Measurements from ENCODE around the gene CERS3.

Gene CERS3

DNA sequence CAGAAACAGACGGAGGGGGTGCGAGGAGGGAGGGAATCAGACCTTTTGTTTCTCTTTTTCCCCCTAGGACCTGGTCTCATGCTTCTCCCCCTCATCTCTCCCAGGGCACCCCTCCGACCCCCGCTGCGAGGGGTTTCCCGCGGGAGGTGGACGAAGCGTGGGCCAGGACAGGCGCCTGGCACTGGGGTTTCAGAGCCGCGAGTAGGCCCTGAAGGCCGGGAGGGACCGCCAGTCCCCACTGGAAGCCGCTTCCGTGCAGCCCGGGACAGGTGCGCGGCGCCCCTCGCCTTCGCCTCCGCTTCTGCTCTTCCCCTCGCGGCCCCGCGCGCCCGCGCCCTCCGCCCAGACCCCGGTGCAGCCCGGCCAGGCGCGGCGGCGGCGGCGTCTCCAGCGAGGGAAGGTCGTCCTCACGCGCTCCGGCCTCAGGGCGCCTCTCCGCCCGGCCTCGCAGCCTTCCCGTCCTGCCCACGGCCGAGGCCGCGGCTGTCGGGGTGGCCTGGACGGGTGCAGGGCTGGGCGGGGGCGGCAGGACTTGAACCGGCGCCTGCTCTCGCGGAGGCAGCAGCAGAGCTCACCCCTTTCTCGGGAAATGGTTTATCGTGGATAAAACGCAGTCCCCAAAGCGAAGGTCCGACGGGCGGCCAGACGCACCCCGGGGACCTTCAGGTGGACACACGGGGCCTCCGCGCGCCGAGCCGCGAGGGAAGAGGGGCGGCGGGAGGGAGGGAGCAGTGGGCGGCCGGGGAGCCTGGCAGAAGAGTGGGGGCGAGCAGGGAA, 155.4 kb downstream of the CERS3 start:
- H3K27me3 ChIP-seq: peaks cover 64% of the 10 kb centered on the region
- H3K9me3 ChIP-seq: no peaks in the 10 kb centered on the region
- no peaks in the 10 kb centered on the region for H3K36me3 ChIP-seq
- TF ChIP-seq, protein P1, sequence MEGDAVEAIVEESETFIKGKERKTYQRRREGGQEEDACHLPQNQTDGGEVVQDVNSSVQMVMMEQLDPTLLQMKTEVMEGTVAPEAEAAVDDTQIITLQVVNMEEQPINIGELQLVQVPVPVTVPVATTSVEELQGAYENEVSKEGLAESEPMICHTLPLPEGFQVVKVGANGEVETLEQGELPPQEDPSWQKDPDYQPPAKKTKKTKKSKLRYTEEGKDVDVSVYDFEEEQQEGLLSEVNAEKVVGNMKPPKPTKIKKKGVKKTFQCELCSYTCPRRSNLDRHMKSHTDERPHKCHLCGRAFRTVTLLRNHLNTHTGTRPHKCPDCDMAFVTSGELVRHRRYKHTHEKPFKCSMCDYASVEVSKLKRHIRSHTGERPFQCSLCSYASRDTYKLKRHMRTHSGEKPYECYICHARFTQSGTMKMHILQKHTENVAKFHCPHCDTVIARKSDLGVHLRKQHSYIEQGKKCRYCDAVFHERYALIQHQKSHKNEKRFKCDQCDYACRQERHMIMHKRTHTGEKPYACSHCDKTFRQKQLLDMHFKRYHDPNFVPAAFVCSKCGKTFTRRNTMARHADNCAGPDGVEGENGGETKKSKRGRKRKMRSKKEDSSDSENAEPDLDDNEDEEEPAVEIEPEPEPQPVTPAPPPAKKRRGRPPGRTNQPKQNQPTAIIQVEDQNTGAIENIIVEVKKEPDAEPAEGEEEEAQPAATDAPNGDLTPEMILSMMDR (IDR thresholded peaks at IDR 0.05): no peak
- peaks cover 0 to 10% of the 10 kb centered on the region in 2 experiments for H3K4me1 ChIP-seq (ENCODE audit: control insufficient read depth in 1 of 2, insufficient read depth in 1 of 2, low read depth in 1 of 2, low read length in 1 of 2)
- H3K27ac ChIP-seq: no peak overlapping the region
- peak overlapping the region in 1 of 2 experiments; percentile 15 for H3K4me3 ChIP-seq (ENCODE audit: low read depth in 1 of 2, low read length in 1 of 2)

DNA sequence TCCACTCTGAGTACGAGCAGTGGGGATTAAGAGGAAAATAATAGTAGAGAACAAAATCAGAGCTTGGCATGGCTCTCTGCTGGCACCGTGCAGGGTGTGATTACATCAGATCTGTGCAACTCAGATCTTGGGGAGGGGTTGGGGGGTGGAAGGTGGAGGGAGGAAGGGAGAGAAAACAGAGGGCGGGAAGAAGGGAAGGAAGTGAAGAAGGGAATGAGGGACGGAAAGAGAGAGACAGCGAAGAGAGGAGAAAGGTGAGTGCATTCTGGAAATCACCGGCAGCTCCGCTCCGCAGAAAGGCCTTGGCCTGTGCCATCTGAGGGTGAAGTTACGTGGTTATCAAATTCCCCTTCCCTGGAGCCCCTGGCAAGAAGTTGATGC, 156.0 kb downstream of the CERS3 start:
- H3K36me3 ChIP-seq: no peaks in the 10 kb centered on the region
- no peak overlapping the region for H3K27ac ChIP-seq
- no peaks in the 10 kb centered on the region for H3K9me3 ChIP-seq
- peak overlapping the region in 1 of 2 experiments; percentile 15 for H3K4me3 ChIP-seq (ENCODE audit: low read depth in 1 of 2, low read length in 1 of 2)
- peaks cover 0 to 10% of the 10 kb centered on the region in 2 experiments for H3K4me1 ChIP-seq (ENCODE audit: control insufficient read depth in 1 of 2, insufficient read depth in 1 of 2, low read depth in 1 of 2, low read length in 1 of 2)
- TF ChIP-seq, protein P1 (IDR thresholded peaks at IDR 0.05): no peak
- H3K27me3 ChIP-seq: peaks cover 59% of the 10 kb centered on the region

DNA sequence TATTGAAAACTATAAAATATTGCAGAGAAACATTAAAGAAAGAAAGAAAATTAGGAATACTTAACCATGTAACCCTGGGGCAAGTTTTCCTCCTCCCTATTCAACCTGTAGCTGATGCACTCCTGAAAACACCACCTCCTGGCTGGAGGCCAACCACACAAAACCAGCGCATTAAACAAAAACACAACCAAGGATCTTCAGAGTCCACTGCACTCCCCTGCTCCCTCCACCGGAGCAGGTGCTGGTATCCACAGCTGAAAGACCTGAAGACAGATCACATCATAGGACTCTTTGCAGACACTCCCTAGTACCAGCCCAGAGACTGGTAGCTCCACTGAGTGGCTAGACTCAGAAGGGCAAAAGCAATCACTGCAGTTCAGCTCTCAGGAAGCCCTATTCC, 173.4 kb downstream of the CERS3 start:
- TF ChIP-seq, protein P1 (IDR thresholded peaks at IDR 0.05): no peak
- H3K36me3 ChIP-seq: no peaks in the 10 kb centered on the region
- no peak overlapping the region for H3K27ac ChIP-seq
- peaks cover 7 to 12% of the 10 kb centered on the region in 2 experiments for H3K4me1 ChIP-seq (ENCODE audit: control insufficient read depth in 1 of 2, insufficient read depth in 1 of 2, low read depth in 1 of 2, low read length in 1 of 2)
- no peak overlapping the region for H3K4me3 ChIP-seq (ENCODE audit: low read depth in 1 of 2, low read length in 1 of 2)
- H3K27me3 ChIP-seq: peaks cover 60% of the 10 kb centered on the region
- H3K9me3 ChIP-seq: no peaks in the 10 kb centered on the region

DNA sequence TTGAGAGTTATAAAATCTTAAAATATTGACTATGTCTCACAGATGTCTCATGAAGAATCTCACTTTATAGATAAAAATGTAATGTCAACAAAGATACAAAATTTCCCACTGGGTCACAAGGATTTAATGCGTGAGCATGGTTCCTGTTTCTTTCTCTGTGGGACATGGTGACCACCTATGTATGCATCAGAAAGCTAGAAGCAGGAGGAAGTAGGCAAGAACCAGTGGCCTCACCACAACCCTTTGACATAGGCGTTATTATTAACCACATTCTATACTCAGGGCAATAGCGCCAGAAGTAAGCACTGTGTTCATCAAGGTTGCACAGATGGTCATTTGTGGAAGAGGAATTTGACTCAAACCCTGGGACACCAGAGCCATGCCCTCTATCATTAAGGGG, 175.3 kb downstream of the CERS3 start:
- Histone ChIP-seq H3K27ac (no peak overlapping the region), H3K27me3 (peaks cover 41% of the 10 kb centered on the region), H3K4me1 (ENCODE audit: control insufficient read depth in 1 of 2, insufficient read depth in 1 of 2, low read depth in 1 of 2, low read length in 1 of 2) (peaks cover 16 to 22% of the 10 kb centered on the region in 2 experiments), H3K9me3 (no peaks in the 10 kb centered on the region), H3K36me3 (no peaks in the 10 kb centered on the region), H3K4me3 (ENCODE audit: low read depth in 1 of 2, low read length in 1 of 2) (no peak overlapping the region)
- TF ChIP-seq, protein P1 (IDR thresholded peaks at IDR 0.05): no peak

DNA sequence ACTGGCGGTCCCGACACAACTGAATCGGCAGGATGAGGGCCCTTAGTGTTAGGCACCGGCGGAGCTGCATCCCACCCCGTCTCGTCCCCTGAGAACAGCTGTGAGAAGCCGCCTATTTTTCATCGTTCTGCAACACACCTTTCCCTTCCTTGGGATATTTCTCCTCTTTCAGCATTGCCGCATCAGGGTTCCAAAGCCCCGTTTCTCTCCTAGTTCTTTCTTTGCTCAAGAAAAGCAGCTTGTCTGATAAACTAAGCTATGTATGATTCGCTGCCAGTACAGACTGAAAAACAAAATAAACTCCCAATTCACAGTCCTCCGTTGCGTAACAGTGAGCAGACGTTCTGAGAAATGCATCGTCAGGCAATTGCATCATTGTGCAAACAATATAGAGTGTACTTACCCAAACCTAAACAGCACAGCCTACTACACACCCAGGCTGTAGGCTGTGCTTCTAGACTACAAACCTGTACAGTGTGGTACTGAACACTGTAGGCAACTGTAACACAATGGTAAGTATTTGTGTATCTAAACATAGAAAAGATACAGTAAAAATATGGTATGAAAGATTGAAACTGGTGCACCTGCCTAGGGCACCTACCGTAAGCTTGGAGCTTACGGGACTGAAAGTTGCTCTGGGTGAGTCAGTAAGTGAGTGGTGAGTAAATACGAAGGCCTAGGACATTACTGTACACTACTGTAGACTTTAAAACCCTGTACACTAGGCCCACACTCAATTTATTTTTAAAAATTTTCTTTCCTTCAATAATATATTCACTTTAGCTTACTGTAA, 178.1 kb downstream of the CERS3 start:
- TF ChIP-seq, protein P1 (IDR thresholded peaks at IDR 0.05): no peak
- Histone ChIP-seq H3K4me3 (ENCODE audit: low read depth in 1 of 2, low read length in 1 of 2) (peak overlapping the region; percentile 72 to 96), H3K36me3 (no peaks in the 10 kb centered on the region), H3K27me3 (peaks cover 21% of the 10 kb centered on the region), H3K9me3 (no peaks in the 10 kb centered on the region), H3K4me1 (ENCODE audit: control insufficient read depth in 1 of 2, insufficient read depth in 1 of 2, low read depth in 1 of 2, low read length in 1 of 2) (peaks cover 16 to 22% of the 10 kb centered on the region in 2 experiments), H3K27ac (peak overlapping the region; percentile 89)
